Neural progenitor cell (in vitro differentiated cells): ENCODE data around the gene JAM2.

Experiments used
- CTCF ChIP-seq: fragments of 200-600 bp; sonication (generic); IDR thresholded peaks from 2 replicates; pipeline ENCODE4 v1.5.1; 2017; ENCODE audit warnings: antibody characterized with exemption, mild to moderate bottlenecking
- EZH2 ChIP-seq: fragments of 200-600 bp; sonication (generic); IDR thresholded peaks from 2 replicates; pipeline ENCODE4 v1.6.1; 2017; ENCODE audit warnings: antibody characterized with exemption, mild to moderate bottlenecking, moderate library complexity
- EZH2phosphoT487 ChIP-seq: fragments of 200-600 bp; sonication (generic); IDR thresholded peaks from 2 replicates; pipeline ENCODE4 v1.6.1; 2017; ENCODE audit warnings: antibody characterized with exemption

- peak; percentile 96 for TF ChIP-seq CTCF
- no peak for TF ChIP-seq EZH2
- no peak for TF ChIP-seq EZH2phosphoT487
Measured at GRCh38 chr21:25708467-25709065, 69.5 kb downstream of the JAM2 start.
